Measurements from ENCODE around the gene NTF4. TPM values are rescaled to one million over a fixed set of nuclear protein-coding genes. Genes with fewer than 3 reads are reported as not detected.

Gene NTF4
- total and polyA plus RNA-seq, 2 of the 8 experiments (the other 6 are each of a cell fraction or from before 2014, with no cell fraction given) = 3.1 to 6.5 TPM

- TF ChIP-seq TBP (IDR thresholded peaks at IDR 0.05; ENCODE audit: low read depth, low read length) (no peak), MAX (IDR thresholded peaks at IDR 0.05) (0 out of 2 replicates have a peak, but pooled peaks have one; percentile 29), EZH2 (IDR thresholded peaks at IDR 0.05; ENCODE audit: low read depth, low read length, severe bottlenecking) (no peak), TAF7 (optimal IDR thresholded peaks at IDR 0.05; ENCODE audit: borderline replicate concordance, low read depth, low read length) (no peak), SP4 (IDR thresholded peaks at IDR 0.05; ENCODE audit: low read length) (no peak), ATF3 (IDR thresholded peaks at IDR 0.05; ENCODE audit: insufficient read depth, low read depth, low read length) (no peak), ASH2L (IDR thresholded peaks at IDR 0.05; ENCODE audit: low read length) (no peak), CHD1 (IDR thresholded peaks at IDR 0.05; ENCODE audit: low read depth, low read length) (no peak)
Observed at GRCh38 chr19:49106648-49107135, 42.1 kb upstream of the NTF4 start (continued).

Data from H1 (cell line).